ENCODE measurements around the gene CCT2.

DNA sequence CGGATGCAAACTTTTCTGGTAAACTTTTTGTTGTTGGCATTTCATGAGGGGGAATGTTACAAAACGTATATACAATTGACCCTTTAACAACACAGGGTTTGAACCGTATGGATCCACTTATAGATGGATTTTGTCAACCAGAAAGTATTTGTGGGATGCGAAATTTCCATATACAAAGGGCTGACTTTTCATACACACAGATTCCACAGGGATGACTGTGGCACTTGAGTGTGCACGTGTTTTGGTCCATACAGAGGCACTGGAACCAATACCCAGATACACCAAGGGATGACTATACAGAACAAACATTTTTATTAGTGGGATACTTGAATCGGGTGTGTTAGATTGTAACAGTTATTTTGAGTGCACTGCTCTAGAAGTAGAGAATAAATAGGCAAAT, 29.8 kb upstream of the CCT2 start:
- TF ChIP-seq RAD21 (conservative IDR thresholded peaks at IDR 0.05), result no peak
- TF ChIP-seq EZH2 (IDR thresholded peaks at IDR 0.05; ENCODE audit: borderline replicate concordance, insufficient read depth, low read length, poor library complexity, severe bottlenecking), result no peak
- TF ChIP-seq EP300 (conservative IDR thresholded peaks at IDR 0.05; ENCODE audit: poor library complexity, severe bottlenecking), result no peak
- TF ChIP-seq, protein P1, sequence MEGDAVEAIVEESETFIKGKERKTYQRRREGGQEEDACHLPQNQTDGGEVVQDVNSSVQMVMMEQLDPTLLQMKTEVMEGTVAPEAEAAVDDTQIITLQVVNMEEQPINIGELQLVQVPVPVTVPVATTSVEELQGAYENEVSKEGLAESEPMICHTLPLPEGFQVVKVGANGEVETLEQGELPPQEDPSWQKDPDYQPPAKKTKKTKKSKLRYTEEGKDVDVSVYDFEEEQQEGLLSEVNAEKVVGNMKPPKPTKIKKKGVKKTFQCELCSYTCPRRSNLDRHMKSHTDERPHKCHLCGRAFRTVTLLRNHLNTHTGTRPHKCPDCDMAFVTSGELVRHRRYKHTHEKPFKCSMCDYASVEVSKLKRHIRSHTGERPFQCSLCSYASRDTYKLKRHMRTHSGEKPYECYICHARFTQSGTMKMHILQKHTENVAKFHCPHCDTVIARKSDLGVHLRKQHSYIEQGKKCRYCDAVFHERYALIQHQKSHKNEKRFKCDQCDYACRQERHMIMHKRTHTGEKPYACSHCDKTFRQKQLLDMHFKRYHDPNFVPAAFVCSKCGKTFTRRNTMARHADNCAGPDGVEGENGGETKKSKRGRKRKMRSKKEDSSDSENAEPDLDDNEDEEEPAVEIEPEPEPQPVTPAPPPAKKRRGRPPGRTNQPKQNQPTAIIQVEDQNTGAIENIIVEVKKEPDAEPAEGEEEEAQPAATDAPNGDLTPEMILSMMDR (IDR thresholded peaks at IDR 0.05; ENCODE audit: poor library complexity, severe bottlenecking), result no peak
- TF ChIP-seq MXI1 (conservative IDR thresholded peaks at IDR 0.05; ENCODE audit: poor library complexity, severe bottlenecking), result no peak
- TF ChIP-seq TAF1 (IDR thresholded peaks at IDR 0.05; ENCODE audit: low read depth), result no peak

Data from neural cell (in vitro differentiated cells).